Thyroid gland (tissue), 4 donors: Measurements from ENCODE around the gene IL6R.

ENCODE experiments used
- POLR2A ChIP-seq, 2 donors: fragments of 450-650 bp; IDR thresholded peaks; one replicate each; pipeline ENCODE4 v1.6.1; 2017; ENCODE audit warnings: antibody characterized with exemption in 2 of 2, mild to moderate bottlenecking in 2 of 2, moderate library complexity in 1 of 2
- TF ChIP-seq, protein P1 (sequence below), 6 experiments: fragments of 200-600 bp in 3 of 6; fragments of 450-650 bp in 3 of 6; sonication (generic) in 3 of 6; IDR thresholded peaks; one replicate each; pipeline ENCODE4 v1.5.1; 2016 to 2019; ENCODE audit warnings: antibody characterized with exemption in 6 of 6, mild to moderate bottlenecking in 2 of 6, inconsistent platforms in 1 of 6, moderate library complexity in 1 of 6

GRCh38 chr1:154463512-154463990 lies 58.4 kb downstream of the IL6R start:
- TF ChIP-seq, protein P1, sequence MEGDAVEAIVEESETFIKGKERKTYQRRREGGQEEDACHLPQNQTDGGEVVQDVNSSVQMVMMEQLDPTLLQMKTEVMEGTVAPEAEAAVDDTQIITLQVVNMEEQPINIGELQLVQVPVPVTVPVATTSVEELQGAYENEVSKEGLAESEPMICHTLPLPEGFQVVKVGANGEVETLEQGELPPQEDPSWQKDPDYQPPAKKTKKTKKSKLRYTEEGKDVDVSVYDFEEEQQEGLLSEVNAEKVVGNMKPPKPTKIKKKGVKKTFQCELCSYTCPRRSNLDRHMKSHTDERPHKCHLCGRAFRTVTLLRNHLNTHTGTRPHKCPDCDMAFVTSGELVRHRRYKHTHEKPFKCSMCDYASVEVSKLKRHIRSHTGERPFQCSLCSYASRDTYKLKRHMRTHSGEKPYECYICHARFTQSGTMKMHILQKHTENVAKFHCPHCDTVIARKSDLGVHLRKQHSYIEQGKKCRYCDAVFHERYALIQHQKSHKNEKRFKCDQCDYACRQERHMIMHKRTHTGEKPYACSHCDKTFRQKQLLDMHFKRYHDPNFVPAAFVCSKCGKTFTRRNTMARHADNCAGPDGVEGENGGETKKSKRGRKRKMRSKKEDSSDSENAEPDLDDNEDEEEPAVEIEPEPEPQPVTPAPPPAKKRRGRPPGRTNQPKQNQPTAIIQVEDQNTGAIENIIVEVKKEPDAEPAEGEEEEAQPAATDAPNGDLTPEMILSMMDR (IDR thresholded peaks at IDR 0.05) = no peak
- no peak for TF ChIP-seq POLR2A (IDR thresholded peaks at IDR 0.05)
